GM21786 (cell line): ENCODE measurements around the gene GRAMD1B.

ENCODE experiments used
- ATAC-seq: cut with Tn5 transposase; IDR thresholded peaks from one replicate; pipeline ENCODE4 v1.9.1; 2021; ENCODE audit not compliant: unreplicated experiment

The GRAMD1B gene

DNA sequence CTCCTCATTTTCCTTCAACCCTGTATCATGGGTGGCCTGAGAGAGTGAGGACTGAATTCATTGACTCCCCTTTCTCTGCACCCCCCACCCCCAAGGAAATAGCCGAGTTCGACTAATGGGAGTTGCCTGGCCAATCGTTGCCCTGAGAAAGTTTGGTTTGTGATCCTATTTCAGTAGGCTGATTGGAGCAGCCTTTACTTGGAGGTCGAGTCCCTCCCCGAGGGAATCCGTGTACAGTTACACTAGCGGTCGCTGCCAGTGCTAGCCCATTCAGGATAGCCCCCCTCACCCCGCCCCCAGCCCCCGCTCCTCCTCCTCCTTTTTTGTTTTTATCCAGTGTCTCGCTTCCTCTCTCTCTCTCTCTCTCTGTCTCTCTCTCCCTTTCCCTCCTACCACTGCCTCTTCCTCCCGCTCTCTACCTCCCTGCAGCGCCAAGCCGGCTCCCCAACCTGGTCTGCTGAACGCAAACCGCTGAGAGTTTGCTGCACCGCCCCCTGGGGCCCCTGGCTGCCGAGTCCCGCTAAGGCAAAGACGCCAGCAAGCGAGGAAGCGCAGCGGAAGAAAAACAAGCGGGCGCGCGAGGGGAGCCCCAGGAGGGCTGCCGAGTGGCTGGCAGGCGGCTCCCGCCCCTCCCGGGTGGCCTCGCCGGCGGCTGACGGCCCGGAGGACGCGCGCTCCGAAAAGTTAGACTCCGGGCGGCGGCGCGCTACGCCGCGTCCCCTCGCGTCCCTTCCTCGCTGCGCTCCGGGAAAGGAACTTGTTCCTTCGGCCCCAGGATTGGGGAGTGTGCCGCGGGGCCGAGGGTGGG, at the start of gene GRAMD1B:
Gene GRAMD1B, plus strand, starts transcription at position 357 of the 808 bp plus-strand sequence. CDS start 524 bp downstream, outside the sequence.
- ATAC-seq = peak; percentile 45

DNA sequence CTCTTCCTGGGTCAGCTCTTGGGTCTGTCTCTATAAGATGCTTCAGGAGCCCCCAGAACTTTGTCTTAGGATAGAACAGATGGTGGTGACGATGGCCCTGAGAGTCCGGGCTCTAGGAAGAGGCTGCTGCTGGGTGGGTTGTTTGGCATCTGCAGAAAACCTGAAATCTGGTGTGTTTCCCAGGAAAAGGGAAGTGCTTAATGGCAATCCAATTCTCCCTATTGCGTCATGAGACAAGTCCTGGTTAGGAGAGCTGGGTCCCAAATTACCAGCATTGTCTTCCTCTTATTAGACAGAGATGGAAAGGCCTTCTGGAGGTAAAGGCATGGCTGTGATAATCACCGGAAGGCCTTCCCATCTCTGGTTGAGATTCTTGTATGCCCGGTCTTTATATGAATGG, 48.9 kb upstream of the GRAMD1B start:
- no peak for ATAC-seq

DNA sequence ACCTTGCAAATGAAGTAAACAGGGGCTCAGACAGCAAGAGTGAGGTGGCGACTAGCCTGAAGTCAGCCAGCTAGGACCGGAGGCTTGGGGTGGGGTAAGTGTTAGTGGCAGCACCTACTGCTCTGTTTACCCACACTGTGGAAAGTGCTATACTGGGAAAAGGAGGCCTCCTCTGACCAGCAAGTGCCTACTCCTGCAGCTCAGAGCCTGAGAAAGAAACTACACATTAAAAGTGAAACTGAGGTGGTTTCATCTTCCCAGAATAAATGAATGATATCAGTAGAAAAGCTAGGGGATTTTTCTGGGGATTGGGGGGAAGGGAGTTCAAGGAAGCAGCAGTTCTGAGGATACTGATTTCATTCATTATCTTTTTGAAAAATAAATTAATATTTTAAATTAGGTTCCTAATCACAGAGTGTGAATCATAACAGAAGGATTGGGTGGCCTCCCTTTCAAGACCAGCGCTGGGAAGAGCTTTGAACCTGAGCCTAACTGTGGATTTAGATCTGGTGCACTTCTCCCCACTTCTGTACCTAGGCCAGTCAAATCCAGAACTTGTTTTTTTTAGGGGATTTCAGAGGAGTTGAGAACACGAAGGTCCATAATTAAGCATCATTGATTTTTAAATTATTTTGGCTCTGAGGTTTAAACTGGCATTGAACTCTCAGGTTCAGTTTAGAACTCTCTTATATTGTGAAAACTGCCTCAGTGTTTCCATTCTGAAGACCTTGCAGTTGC, 48.1 kb upstream of the GRAMD1B start:
- ATAC-seq = peak; percentile 80

DNA sequence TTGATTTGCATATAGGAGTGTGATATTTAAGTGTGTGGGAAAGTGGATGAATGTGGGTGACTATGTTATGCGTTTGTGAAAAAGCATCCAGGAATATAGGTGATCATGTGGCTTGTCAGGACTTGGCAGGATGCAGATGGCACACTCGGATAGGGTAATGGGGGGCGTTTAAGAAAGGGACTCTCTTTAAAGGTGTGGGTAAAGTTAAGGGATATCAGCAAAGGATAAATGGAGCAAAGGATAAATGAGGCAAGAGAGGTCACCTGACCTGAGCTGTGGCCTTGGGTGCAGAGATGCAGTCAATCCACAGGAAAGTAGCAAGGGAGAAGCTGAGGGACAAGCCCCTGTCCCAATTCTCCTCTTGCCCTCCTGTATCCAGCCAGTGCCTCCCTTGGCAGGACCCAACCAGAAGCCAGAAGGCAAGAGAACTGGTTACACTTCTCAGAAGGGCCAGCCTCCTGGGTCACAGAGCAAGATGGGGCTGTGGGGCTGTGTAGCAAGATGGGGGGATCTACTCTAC, 47.5 kb upstream of the GRAMD1B start:
- ATAC-seq = no peak

DNA sequence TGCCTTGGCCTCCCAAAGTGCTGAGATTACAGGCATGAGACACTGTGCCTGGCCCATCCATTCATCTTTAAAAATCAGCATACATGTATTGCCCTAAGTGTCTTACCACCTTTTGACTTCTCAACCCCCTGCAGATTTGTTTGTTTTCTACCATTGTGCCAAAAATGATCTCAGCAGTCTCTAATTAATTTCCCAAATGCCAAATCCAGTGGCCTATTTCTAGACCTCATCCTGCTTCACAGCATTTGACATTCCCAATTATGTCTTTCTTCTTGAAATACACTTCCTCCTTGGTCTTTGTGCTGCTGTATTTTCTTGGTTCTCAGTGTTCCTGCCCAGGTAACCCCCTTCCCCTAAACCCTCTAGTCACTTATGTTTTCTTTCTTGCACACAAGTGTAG, 46.0 kb upstream of the GRAMD1B start:
- no peak for ATAC-seq

DNA sequence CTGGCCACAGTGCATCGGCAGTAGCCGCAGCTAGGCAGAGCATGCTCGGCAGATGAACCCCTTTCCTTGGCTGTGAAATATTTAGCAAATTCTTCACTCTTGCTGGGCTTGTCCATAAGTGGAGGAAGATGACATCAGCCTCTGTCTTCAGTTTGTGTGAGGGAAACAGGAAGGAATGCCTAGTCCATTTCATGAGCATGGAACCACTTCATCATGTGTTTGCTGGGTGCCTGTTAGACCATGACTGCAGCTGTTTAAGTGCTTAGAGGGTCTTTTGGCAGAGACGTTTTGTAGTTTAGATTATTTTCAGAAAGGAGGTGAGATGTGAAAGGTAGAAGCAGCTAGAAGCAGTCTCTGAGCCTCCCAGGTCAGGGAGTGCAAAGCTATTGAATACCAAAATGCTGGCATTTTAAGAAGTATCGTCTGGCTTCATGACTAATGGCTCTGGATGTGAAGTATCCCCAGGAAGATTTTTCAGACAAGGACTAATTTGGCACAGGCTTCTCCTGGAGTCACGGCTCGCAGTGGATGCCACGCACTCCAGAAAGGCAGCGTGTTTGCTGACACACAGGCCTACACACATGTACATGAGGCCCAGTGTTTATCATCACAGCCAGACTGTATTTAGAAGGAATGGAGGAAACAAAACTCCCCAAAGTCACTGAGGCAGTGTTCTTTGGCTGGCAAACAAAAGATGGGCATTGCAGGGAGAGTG, 43.1 kb upstream of the GRAMD1B start:
- no peak for ATAC-seq

DNA sequence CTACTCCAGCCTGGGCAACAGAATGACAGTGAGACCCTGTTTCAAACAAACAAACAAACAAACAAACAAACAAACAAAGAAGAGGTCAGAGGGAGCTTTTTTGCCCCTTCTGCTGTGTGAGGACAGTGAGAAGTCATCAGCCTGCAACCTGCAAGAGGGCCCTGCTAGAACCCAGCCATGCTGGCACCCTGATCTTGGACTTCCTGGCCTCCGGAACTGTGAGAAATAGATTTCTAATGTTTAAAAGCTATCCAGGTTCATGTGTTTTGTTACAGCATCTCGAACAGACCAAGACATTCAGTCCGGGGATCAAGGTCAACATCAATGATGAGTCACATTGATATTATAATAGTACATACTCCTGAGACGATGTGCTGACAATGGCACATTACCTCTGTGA, 41.4 kb upstream of the GRAMD1B start:
- no peak for ATAC-seq

DNA sequence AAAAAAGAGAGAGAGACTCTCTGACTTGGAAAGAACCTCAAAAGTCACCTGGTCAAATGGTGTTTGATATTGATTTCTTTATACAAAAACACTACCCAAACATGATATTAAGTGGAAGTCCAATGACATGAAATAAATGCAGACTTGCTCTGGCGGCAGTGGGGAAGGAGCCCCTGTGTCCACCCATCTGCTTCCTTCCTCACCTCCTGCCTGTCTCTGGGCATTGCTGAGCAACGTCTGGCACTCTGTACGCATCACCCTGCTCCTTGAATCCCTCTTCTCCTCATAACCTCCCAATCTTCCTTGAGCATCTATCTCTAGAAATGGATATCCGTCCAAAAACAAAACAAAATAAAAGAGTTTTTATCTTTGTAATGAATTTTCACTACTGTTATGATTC, 39.9 kb upstream of the GRAMD1B start:
- no peak for ATAC-seq

DNA sequence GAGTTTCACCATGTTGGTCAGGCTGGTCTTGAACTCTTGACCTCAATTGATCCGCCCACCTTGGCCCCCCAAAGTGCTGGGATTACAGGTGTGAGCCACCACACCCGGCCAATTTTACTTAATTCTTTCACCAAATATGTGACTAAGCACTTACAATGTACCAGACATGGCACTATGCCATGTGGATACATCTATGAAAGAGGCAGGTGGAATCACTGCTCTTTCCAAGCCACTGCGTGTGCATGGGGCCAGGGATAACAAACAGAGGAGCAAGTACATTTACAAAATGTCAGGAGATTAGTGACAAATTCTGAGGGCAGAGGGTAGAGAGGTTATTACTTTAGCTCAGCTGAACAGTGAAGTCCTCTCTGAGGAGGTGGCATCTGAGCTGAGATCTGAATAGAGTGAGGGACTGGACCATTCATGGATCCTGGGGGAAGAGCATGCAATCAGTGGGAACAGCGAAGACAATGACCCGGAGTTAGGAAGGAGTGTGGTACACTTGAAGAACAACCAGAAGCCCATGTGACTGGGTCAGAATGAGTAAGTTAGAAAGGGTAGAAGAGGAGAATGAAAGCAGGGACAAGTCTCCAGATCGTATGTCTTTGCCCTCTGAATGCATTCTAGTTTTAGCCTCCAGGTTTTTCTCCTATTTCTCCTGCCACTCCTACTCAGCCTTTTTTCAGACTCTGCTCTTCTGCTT, 38.3 kb upstream of the GRAMD1B start:
- no peak for ATAC-seq

DNA sequence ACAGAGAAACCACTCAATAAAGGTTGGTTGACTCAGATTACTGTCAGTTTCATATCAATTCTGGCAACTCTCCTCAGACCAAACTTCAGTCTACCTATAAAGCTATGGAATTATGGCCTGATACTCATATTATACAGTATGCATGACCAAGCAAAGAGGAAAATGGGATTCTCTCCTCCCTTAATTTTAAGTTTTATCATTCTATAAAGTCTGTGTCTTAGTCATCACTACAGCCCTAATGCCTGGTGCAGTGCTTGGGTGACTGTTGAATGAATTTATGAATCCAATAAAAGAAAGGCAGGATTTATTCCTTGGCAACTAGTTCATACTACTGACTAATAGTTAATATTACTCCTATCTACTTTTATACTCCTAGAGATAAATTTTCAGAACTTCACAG, 37.6 kb upstream of the GRAMD1B start:
- ATAC-seq = no peak

DNA sequence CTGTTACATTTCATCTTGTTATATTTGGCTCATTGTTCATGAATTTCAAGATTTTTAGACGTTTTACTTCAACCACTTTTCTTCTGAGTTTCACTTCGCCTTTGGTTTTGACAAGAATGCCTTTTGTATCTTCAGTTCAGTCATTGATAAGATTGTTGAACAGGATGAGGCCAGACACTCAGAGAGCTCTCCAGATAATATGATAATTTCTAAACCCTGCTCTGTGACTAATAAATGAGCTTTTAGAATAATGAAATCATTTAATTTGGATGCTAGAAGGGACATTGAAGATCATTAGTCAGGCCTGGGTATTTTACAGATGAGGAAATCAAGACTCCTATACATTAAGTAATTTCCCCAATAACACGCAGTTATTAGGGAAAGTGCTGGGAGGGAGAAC, 37.2 kb upstream of the GRAMD1B start:
- ATAC-seq = no peak

DNA sequence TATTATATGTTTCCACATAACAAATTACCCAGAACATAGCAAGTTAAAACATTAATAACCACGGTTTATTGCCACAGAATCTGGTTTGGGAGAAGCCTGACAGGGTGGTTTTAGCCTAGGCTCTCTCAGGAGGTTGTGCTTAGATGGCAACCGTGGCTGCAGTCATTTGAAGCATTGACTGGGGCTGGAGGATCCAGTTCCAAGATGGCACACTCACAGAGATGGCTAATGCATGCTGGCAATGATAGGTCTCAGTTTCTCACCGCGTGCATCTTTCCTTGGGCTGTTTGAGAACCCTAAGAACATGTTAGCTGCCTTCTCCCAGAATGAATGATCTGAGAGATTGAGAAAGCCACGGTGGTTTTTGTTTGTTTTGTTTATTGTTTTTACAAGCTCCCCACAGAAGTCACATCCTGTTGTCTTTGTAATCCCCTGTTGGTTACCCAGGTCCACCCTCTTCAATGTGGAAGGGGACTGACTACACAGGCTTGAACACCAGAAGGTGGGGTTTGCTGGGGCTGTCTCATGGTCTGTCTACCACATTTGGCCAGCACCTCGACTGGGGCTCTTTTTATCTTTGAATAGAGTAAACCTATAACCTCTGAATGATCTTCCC, 36.6 kb upstream of the GRAMD1B start:
- ATAC-seq = no peak

DNA sequence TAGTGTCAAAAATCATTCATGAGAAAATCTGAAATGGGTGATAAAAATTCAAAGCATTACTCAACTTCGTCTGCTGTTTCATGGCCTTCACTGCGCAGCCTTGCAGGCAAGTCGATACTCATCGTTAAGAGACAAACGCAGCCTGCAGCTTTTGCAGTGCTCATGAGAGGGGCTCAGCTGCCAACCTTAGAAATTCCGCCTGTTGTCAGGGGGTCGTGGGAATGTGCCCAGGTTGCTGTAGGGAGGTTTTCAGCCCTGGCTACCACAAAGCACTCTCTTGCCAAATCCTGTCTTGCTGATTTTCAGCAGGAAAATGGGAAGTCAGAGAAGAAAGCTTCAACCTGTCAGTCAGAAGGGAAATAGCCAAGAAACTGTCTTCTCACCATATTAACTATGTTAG, 25.4 kb upstream of the GRAMD1B start:
- ATAC-seq = no peak

DNA sequence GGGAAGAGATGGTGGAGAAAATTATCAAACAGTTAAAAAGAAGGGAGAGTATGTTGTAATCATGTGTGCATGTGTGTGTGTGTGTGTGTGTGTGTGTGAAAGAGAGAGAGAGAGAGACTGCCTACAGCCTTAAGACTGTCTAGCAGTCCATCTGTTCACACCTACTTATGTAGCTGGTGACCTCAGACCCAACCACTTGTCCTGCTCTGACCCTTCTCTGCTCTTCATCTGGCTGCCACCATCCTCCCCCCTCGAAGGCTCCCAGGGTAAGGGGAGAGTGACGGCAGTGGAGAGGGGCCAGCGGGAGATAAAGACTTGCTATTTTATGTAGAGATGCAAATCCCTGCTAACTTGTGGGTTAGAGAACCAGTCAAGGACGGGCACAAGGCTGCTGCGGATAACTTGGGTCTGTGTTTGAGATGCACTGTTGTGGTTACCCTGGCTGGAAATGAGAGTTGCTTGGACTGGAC, 24.9 kb upstream of the GRAMD1B start:
- ATAC-seq = no peak

DNA sequence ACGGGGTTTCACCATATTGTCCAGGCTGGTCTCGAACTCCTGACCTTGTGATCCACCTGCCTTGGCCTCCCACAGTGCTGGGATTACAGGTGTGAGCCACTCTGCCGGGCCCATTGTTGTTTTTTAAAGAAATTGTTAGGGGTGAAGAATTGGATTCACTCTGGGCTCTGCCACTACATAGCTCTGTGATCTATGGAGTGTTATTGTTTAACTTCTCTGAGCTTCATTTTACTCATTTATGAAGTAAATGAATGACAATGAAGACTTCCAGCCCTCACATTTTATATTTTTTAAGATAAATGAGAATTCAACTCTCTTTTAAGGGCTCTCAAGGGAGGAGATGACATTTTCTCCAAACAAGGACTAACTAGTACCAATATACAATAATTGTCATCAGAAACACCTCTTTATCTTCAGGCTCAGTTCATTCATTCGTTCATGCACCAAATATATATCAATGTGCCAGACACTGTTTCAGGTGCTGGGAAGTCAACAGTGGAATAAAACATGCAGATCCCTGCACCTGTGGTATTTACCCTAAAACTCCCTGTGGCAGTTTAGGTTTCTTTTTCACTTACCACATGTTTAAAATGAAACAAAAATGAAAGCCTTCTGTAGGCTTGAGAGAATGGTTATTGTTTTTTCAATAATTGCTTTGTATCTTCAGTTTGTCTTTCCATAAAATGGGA, 23.5 kb upstream of the GRAMD1B start:
- ATAC-seq = peak; percentile 54

DNA sequence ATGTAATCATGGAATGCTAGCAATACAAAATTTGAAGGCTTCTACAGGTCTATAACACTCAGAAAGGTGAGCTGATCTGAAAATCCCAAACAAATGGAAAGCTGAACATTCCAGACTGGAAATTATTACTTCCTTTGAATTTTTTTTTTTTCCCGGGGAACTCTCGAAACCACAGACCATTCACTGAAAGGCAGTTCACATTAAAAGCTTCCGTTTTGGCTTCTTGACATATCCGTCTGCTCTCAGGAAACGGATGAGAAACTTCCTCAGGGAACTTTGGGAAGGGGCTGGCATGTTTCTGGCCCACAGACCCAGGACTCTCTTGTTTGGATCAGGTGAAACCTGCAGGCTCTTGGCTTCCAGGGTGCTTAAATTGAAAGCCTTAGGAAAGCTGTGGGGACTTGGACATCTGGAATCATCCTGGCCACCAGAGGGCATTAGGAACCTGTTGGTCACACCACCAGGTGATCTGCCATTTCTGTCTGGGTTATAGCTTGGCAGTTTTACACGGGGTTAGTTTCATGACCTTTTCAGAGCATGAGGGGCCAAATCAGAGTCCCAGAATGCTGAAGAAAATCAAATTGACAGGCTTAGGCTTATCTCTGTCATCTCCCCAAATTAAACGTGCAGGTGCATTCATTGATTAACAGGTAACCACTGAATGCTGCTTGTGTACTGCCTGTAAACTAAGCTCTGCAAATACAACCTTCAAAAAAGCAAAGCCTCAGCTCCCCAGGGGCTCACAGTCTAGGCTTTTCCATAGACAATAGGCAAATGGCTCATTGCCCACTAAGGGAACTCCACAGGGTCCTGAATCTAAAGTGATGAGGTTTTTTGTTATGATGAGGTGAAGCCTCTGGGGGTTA, 22.7 kb upstream of the GRAMD1B start:
- ATAC-seq = peak; percentile 34

DNA sequence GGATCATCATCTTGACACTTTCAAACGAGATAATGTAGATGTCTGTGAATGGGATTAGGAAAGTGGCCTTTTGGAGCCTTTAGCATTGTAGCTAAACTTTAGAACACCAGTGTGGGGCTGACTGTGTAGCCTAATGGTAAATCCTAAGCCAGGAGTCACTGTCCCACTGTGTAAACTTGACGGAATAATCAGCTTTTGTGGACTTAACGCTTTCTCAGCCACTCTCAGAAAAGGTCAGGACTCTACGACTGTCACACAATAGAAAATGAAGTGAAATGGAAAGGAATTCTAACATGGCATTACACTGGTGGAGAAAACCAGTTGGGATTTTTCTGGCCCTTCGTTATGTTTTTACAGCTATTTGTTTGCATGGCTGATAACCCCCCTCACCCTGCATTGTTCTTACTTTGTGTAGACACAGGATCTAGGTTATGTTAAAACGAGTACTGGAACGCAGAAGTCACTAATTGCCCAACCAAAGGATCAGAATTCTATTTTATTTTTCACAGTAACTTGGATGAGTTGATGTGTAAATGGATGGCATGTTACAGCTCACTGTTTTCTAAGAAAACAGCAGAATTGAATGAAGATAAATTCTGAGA, 22.0 kb upstream of the GRAMD1B start:
- no peak for ATAC-seq
